NCI-H748 treated with DMSO at 0.1 percent for 48 hours (cell line): Measurements from ENCODE around the gene CENPC.
"Not testable (repeated sequence)": the region's sequence is repeated elsewhere in the genome, so short reads cannot be mapped to it uniquely, and the experiment has no call there.

Experiments used
- DNase-seq: peaks from one replicate; lab custom pipeline; 2025; lab: John Stamatoyannopoulos, UW

The CENPC gene

GRCh38 chr4:67545199-67546003 lies at the start of gene CENPC:
Gene CENPC, minus strand, starts transcription at chr4:67545503. Its CDS starts 148 bp downstream, at chr4:67545355.
- peak; percentile 85 for DNase-seq

- no peak for DNase-seq
These were observed 48.5 kb upstream of the CENPC start for GRCh38 chr4:67593741-67594175.

GRCh38 chr4:67587156-67587555 lies 41.9 kb upstream of the CENPC start:
- no peak for DNase-seq

- DNase-seq: no peak
These were observed 39.2 kb upstream of the CENPC start for GRCh38 chr4:67584496-67584895.

- DNase-seq: no peak
These were observed 36.6 kb upstream of the CENPC start for GRCh38 chr4:67581913-67582312.

- DNase-seq: no peak
These were observed 36.0 kb upstream of the CENPC start for GRCh38 chr4:67581208-67581857.

GRCh38 chr4:67580577-67580976 lies 35.3 kb upstream of the CENPC start:
- DNase-seq: no peak

GRCh38 chr4:67576538-67576937 lies 31.2 kb upstream of the CENPC start:
- no peak for DNase-seq

- no peak for DNase-seq
These were observed 30.8 kb upstream of the CENPC start for GRCh38 chr4:67576059-67576466.

GRCh38 chr4:67575232-67576058 lies 30.1 kb upstream of the CENPC start:
- peak; percentile 37 for DNase-seq

GRCh38 chr4:67573193-67573592 lies 27.9 kb upstream of the CENPC start:
- DNase-seq: no peak

GRCh38 chr4:67571975-67572374 lies 26.7 kb upstream of the CENPC start:
- DNase-seq: no peak

GRCh38 chr4:67570537-67570936 lies 25.2 kb upstream of the CENPC start:
- no peak for DNase-seq

- no peak for DNase-seq
These were observed 23.5 kb upstream of the CENPC start for GRCh38 chr4:67568820-67569219.

GRCh38 chr4:67566335-67566734 lies 21.0 kb upstream of the CENPC start:
- no peak for DNase-seq

- no peak for DNase-seq
These were observed 20.0 kb upstream of the CENPC start for GRCh38 chr4:67565284-67565683.

GRCh38 chr4:67558493-67558892 lies 13.2 kb upstream of the CENPC start, which contains the start of gene STAP1:
Gene STAP1, plus strand, starts transcription at chr4:67558727. Its CDS starts 83 bp downstream, at chr4:67558810.
- no peak for DNase-seq

GRCh38 chr4:67556436-67556835 lies 11.1 kb upstream of the CENPC start:
- DNase-seq: no peak

GRCh38 chr4:67555447-67555846 lies 10.1 kb upstream of the CENPC start:
- no peak for DNase-seq

- no peak for DNase-seq
These were observed 8.8 kb upstream of the CENPC start for GRCh38 chr4:67554096-67554495.

- DNase-seq: not testable (repeated sequence)
These were observed 7.0 kb upstream of the CENPC start for GRCh38 chr4:67552146-67552792.

GRCh38 chr4:67550857-67551256 lies 5.6 kb upstream of the CENPC start:
- no peak for DNase-seq
